ENCODE data around the gene SCN2B.

DNA sequence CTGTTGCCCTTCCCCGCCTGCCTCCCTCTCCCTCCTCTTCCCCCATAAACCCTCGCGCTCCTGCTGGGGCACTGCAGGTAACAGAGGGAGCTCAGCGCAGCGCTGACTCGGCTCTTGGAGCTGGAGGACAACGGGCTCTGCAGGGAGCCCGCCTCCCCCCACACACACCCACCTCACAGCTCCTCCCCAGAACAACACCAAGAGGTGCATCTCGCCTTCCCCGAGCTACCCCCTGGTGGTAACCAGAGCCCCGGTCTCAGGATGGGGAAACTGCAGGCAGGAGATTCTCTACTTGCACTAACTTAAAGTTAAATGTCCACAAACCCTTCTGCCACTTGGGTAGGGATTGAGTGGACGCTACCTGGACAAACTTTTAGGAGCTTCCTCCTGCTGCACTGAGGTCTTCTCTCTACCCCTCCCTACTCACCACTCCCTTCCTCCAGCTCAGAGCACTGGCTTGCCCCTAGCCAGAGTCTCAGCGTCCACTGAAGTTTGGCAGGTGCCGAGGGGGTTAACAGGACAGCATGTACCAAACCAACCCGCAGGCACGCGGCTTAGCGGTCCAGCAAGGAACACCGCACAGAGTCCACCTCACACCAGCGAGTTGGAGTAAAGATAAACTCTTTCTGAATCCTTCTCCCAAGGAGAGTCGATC, 19.8 kb downstream of the SCN2B start:
- no peak for TF ChIP-seq EP300 (IDR thresholded peaks at IDR 0.05; ENCODE audit: low read depth)
- TF ChIP-seq, protein P1, sequence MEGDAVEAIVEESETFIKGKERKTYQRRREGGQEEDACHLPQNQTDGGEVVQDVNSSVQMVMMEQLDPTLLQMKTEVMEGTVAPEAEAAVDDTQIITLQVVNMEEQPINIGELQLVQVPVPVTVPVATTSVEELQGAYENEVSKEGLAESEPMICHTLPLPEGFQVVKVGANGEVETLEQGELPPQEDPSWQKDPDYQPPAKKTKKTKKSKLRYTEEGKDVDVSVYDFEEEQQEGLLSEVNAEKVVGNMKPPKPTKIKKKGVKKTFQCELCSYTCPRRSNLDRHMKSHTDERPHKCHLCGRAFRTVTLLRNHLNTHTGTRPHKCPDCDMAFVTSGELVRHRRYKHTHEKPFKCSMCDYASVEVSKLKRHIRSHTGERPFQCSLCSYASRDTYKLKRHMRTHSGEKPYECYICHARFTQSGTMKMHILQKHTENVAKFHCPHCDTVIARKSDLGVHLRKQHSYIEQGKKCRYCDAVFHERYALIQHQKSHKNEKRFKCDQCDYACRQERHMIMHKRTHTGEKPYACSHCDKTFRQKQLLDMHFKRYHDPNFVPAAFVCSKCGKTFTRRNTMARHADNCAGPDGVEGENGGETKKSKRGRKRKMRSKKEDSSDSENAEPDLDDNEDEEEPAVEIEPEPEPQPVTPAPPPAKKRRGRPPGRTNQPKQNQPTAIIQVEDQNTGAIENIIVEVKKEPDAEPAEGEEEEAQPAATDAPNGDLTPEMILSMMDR (IDR thresholded peaks at IDR 0.05), result no peak
- no peak for TF ChIP-seq POLR2AphosphoS5 (IDR thresholded peaks at IDR 0.05)

Measured in transverse colon (tissue), 4 donors.